Kidney (tissue), 14 donors: ENCODE measurements around the gene LMAN1L. TPM values are rescaled to one million over a fixed set of nuclear protein-coding genes. Genes with fewer than 3 reads are reported as not detected.

Experiments
- DNase-seq, 5 donors: peaks; one replicate each; pipeline ENCODE4 v3.0.0-alpha.2; 2013 to 2020
- FAIRE-seq: peaks from 2 replicates; lab custom pipeline; 2012; peaks lifted over from hg19 to GRCh38; lab: Jason Lieb, UNC
- H3K27ac ChIP-seq, 2 donors: one replicate each; pipeline ENCODE4 v1.7.0; 2013; ENCODE audit warnings: low read depth in 2 of 2, low read length in 2 of 2, inconsistent platforms in 1 of 2
- H3K27me3 ChIP-seq: one replicate; pipeline ENCODE4 v1.7.1; 2013; ENCODE audit warnings: low read length, inconsistent platforms; ENCODE audit not compliant: control insufficient read depth, insufficient read depth
- H3K36me3 ChIP-seq, 3 donors: one replicate each; pipeline versions ENCODE4 v1.7.0 to v1.7.1; 2013; ENCODE audit warnings: low read length in 3 of 3, control low read depth in 1 of 3, inconsistent platforms in 1 of 3; ENCODE audit not compliant: insufficient read depth in 3 of 3, control insufficient read depth in 2 of 3
- H3K4me1 ChIP-seq, 3 donors: one replicate each; pipeline versions ENCODE4 v1.7.0 to v1.7.1; 2013; ENCODE audit warnings: low read length in 3 of 3, inconsistent platforms in 1 of 3, low read depth in 1 of 3; ENCODE audit not compliant: control insufficient read depth in 2 of 3, insufficient read depth in 2 of 3
- H3K4me3 ChIP-seq, 3 donors: one replicate each; pipeline versions ENCODE4 v1.7.0 to v1.8.1; 2013; ENCODE audit warnings: low read length in 3 of 3, control low read depth in 1 of 3, inconsistent platforms in 1 of 3
- H3K9ac ChIP-seq, 3 donors: one replicate each; pipeline versions ENCODE4 v1.7.0 to v1.7.1; 2013; ENCODE audit warnings: low read length in 3 of 3, control low read depth in 1 of 3, inconsistent platforms in 1 of 3
- H3K9me3 ChIP-seq, 3 donors: one replicate each; pipeline versions ENCODE4 v1.7.0 to v1.7.1; 2013; ENCODE audit warnings: low read length in 3 of 3, control low read depth in 1 of 3, inconsistent platforms in 1 of 3; ENCODE audit not compliant: control insufficient read depth in 2 of 3, insufficient read depth in 1 of 3
- CTCF ChIP-seq: IDR thresholded peaks from 3 replicates; pipeline ENCODE4 v1.5.1; 2012; ENCODE audit warnings: mild to moderate bottlenecking, moderate library complexity, borderline replicate concordance; ENCODE audit not compliant: insufficient read depth; ENCODE audit errors: extremely low read depth
- intact Hi-C: fragments of 100-400 bp; cut with DNase I; formaldehyde crosslinking; loops from one replicate; pipeline ENCODE4 v1.11.1; 2022
- polyA plus RNA-seq: library from polyadenylated mRNA; stranded (reverse); fragments of 350-450 nt; fragmentation: Illumina TruSeq; extraction: RNeasy Lipid Tissue Mini Kit (QIAGEN cat#74804); gene quantifications from one replicate; pipeline ENCODE4 v1.2.3, GENCODE V29; 2014; ENCODE audit warnings: low read depth, low replicate concordance; ENCODE audit not compliant: insufficient read depth
- total RNA-seq: library from RNA; stranded (reverse); fragmentation: NEBNext Ultra II Directional; extraction: Animal tissue kit (Norgen Biotek cat#: 25700); gene quantifications from one replicate; pipeline ENCODE4 v1.2.1, GENCODE V29; 2021
- donor health status: control.
- donor health status: control.
- donor health status: control.
- donor health status: control.
- donor health status: control.
- donor health status: DM: yes; HTN: yes; CAD: no.
- donor health status: Normal renal cell carcinoma (clear cell type).

LMAN1L gene
- total and polyA plus RNA-seq, 2 donors from 2014 or later: not detected

GRCh38 chr15:74824976-74825375 lies 12.3 kb downstream of the LMAN1L start:
- Histone ChIP-seq H3K9ac (no peak overlapping the region), H3K27me3 (peaks cover 4% of the 10 kb centered on the region), H3K36me3 (no peaks in the 10 kb centered on the region), H3K9me3 (no peaks in the 10 kb centered on the region), H3K27ac (no peak overlapping the region), H3K4me1 (no peaks in the 10 kb centered on the region), H3K4me3 (no peak overlapping the region)
- FAIRE-seq (no peak), DNase-seq (no peak)
- TF ChIP-seq CTCF: no peak
- intact Hi-C loops: no loop called here

GRCh38 chr15:74825866-74826265 lies 13.2 kb downstream of the LMAN1L start:
- DNase-seq: peak in 3 of 5 donors; percentile 30 to 50 (median 36)
- intact Hi-C loops: no loop called here
- H3K4me1 ChIP-seq: no peaks in the 10 kb centered on the region
- peaks cover 4% of the 10 kb centered on the region for H3K27me3 ChIP-seq
- no peak overlapping the region for H3K9ac ChIP-seq
- TF ChIP-seq CTCF: no peak
- H3K36me3 ChIP-seq: no peaks in the 10 kb centered on the region
- no peak overlapping the region for H3K4me3 ChIP-seq
- H3K27ac ChIP-seq: no peak overlapping the region
- no peaks in the 10 kb centered on the region for H3K9me3 ChIP-seq
- FAIRE-seq: no peak

- no peak for FAIRE-seq
- H3K9me3 ChIP-seq: no peaks in the 10 kb centered on the region
- H3K4me1 ChIP-seq: no peaks in the 10 kb centered on the region
- intact Hi-C loops: no loop called here
- no peak for TF ChIP-seq CTCF
- H3K4me3 ChIP-seq: no peak within 1 kb of the TSS
- no peaks in the 10 kb centered on the region for H3K36me3 ChIP-seq
- H3K27ac ChIP-seq: no peak within 1 kb of the TSS
- peaks cover 4% of the 10 kb centered on the region for H3K27me3 ChIP-seq
- peak in 4 of 5 donors; percentile 71 to 86 (median 84) for DNase-seq
- no peak within 1 kb of the TSS for H3K9ac ChIP-seq
These were observed 13.8 kb downstream of the LMAN1L start, which contains the start of gene CPLX3 for GRCh38 chr15:74826364-74826819. TSS of gene CPLX3 (plus strand) at chr15:74826627. CDS start at chr15:74826704, 77 bp downstream.

- intact Hi-C loops: no loop called here
- no peak for TF ChIP-seq CTCF
- Histone ChIP-seq H3K36me3 (no peaks in the 10 kb centered on the region), H3K9me3 (no peaks in the 10 kb centered on the region), H3K27ac (no peak overlapping the region), H3K27me3 (peaks cover 4% of the 10 kb centered on the region), H3K9ac (no peak overlapping the region), H3K4me3 (no peak overlapping the region), H3K4me1 (no peaks in the 10 kb centered on the region)
- FAIRE-seq (no peak), DNase-seq (no peak)
These were observed 14.3 kb downstream of the LMAN1L start for GRCh38 chr15:74826921-74827320.
